ENCODE measurements around the gene SYNRG.

The SYNRG gene

GRCh38 chr17:37543637-37544052, 65.6 kb downstream of the SYNRG start:
- Histone ChIP-seq H3K27ac (ENCODE audit: low read depth, low read length) (no peak overlapping the region), H3K36me3 (ENCODE audit: insufficient read depth, low read length) (peaks cover 25% of the 10 kb centered on the region), H3K27me3 (ENCODE audit: insufficient read depth, low read length) (no peaks in the 10 kb centered on the region), H2AFZ (ENCODE audit: low read length, unreplicated experiment) (no peak overlapping the region), H3K4me1 (ENCODE audit: control insufficient read depth, insufficient read depth, low read length, unreplicated experiment) (no peaks in the 10 kb centered on the region), H3K79me2 (ENCODE audit: control insufficient read depth, insufficient read depth, low read length, unreplicated experiment) (no peaks in the 10 kb centered on the region), H3K4me3 (ENCODE audit: low read depth, low read length) (no peak overlapping the region)

GRCh38 chr17:37541880-37542660, 67.1 kb downstream of the SYNRG start:
- H3K27me3 ChIP-seq (ENCODE audit: insufficient read depth, low read length) = no peaks in the 10 kb centered on the region
- no peaks in the 10 kb centered on the region for H3K79me2 ChIP-seq (ENCODE audit: control insufficient read depth, insufficient read depth, low read length, unreplicated experiment)
- H3K4me3 ChIP-seq (ENCODE audit: low read depth, low read length) = no peak overlapping the region
- no peak overlapping the region for H2AFZ ChIP-seq (ENCODE audit: low read length, unreplicated experiment)
- no peaks in the 10 kb centered on the region for H3K4me1 ChIP-seq (ENCODE audit: control insufficient read depth, insufficient read depth, low read length, unreplicated experiment)
- peaks cover 25% of the 10 kb centered on the region for H3K36me3 ChIP-seq (ENCODE audit: insufficient read depth, low read length)
- H3K27ac ChIP-seq (ENCODE audit: low read depth, low read length) = no peak overlapping the region

- H3K79me2 ChIP-seq (ENCODE audit: control insufficient read depth, insufficient read depth, low read length, unreplicated experiment) = no peaks in the 10 kb centered on the region
- no peak overlapping the region for H2AFZ ChIP-seq (ENCODE audit: low read length, unreplicated experiment)
- no peak overlapping the region for H3K4me3 ChIP-seq (ENCODE audit: low read depth, low read length)
- peaks cover 29% of the 10 kb centered on the region for H3K36me3 ChIP-seq (ENCODE audit: insufficient read depth, low read length)
- H3K27ac ChIP-seq (ENCODE audit: low read depth, low read length) = no peak overlapping the region
- no peaks in the 10 kb centered on the region for H3K27me3 ChIP-seq (ENCODE audit: insufficient read depth, low read length)
- H3K4me1 ChIP-seq (ENCODE audit: control insufficient read depth, insufficient read depth, low read length, unreplicated experiment) = no peaks in the 10 kb centered on the region
Observed at GRCh38 chr17:37538981-37539659, 70.1 kb downstream of the SYNRG start.

- no peak overlapping the region for H3K27ac ChIP-seq (ENCODE audit: low read depth, low read length)
- H3K27me3 ChIP-seq (ENCODE audit: insufficient read depth, low read length) = no peaks in the 10 kb centered on the region
- H2AFZ ChIP-seq (ENCODE audit: low read length, unreplicated experiment) = no peak overlapping the region
- H3K4me1 ChIP-seq (ENCODE audit: control insufficient read depth, insufficient read depth, low read length, unreplicated experiment) = no peaks in the 10 kb centered on the region
- no peak overlapping the region for H3K4me3 ChIP-seq (ENCODE audit: low read depth, low read length)
- H3K36me3 ChIP-seq (ENCODE audit: insufficient read depth, low read length) = peaks cover 20% of the 10 kb centered on the region
- H3K79me2 ChIP-seq (ENCODE audit: control insufficient read depth, insufficient read depth, low read length, unreplicated experiment) = no peaks in the 10 kb centered on the region
Observed at GRCh38 chr17:37535906-37536305, 73.3 kb downstream of the SYNRG start.

GRCh38 chr17:37532756-37533155, 76.5 kb downstream of the SYNRG start:
- 0 out of 2 replicates have a peak, but pooled peaks cover 10% of the 10 kb centered on the region for H3K36me3 ChIP-seq (ENCODE audit: insufficient read depth, low read length)
- H3K4me1 ChIP-seq (ENCODE audit: control insufficient read depth, insufficient read depth, low read length, unreplicated experiment) = no peaks in the 10 kb centered on the region
- no peak overlapping the region for H3K27ac ChIP-seq (ENCODE audit: low read depth, low read length)
- no peak overlapping the region for H2AFZ ChIP-seq (ENCODE audit: low read length, unreplicated experiment)
- no peak overlapping the region for H3K4me3 ChIP-seq (ENCODE audit: low read depth, low read length)
- H3K27me3 ChIP-seq (ENCODE audit: insufficient read depth, low read length) = no peaks in the 10 kb centered on the region
- H3K79me2 ChIP-seq (ENCODE audit: control insufficient read depth, insufficient read depth, low read length, unreplicated experiment) = no peaks in the 10 kb centered on the region

GRCh38 chr17:37530420-37530819, 78.8 kb downstream of the SYNRG start:
- H3K4me3 ChIP-seq (ENCODE audit: low read depth, low read length) = no peak overlapping the region
- H2AFZ ChIP-seq (ENCODE audit: low read length, unreplicated experiment) = no peak overlapping the region
- H3K4me1 ChIP-seq (ENCODE audit: control insufficient read depth, insufficient read depth, low read length, unreplicated experiment) = no peaks in the 10 kb centered on the region
- H3K27me3 ChIP-seq (ENCODE audit: insufficient read depth, low read length) = no peaks in the 10 kb centered on the region
- H3K36me3 ChIP-seq (ENCODE audit: insufficient read depth, low read length) = 0 out of 2 replicates have a peak, but pooled peaks cover 7% of the 10 kb centered on the region
- no peak overlapping the region for H3K27ac ChIP-seq (ENCODE audit: low read depth, low read length)
- H3K79me2 ChIP-seq (ENCODE audit: control insufficient read depth, insufficient read depth, low read length, unreplicated experiment) = no peaks in the 10 kb centered on the region

- peaks cover 14% of the 10 kb centered on the region; the same call in 1 of the 2 replicates for H3K36me3 ChIP-seq (ENCODE audit: insufficient read depth, low read length)
Observed at GRCh38 chr17:37527249-37527851, 81.9 kb downstream of the SYNRG start.

GRCh38 chr17:37523715-37524219, 85.5 kb downstream of the SYNRG start:
- Histone ChIP-seq H3K27me3 (ENCODE audit: insufficient read depth, low read length) (no peaks in the 10 kb centered on the region), H3K4me3 (ENCODE audit: low read depth, low read length) (no peak overlapping the region), H3K27ac (ENCODE audit: low read depth, low read length) (no peak overlapping the region), H3K4me1 (ENCODE audit: control insufficient read depth, insufficient read depth, low read length, unreplicated experiment) (no peaks in the 10 kb centered on the region), H2AFZ (ENCODE audit: low read length, unreplicated experiment) (no peak overlapping the region), H3K79me2 (ENCODE audit: control insufficient read depth, insufficient read depth, low read length, unreplicated experiment) (no peaks in the 10 kb centered on the region), H3K36me3 (ENCODE audit: insufficient read depth, low read length) (peaks cover 8% of the 10 kb centered on the region; the same call in 1 of the 2 replicates)

More at GRCh38 chr17:37527249-37527851, 81.9 kb downstream of the SYNRG start:
- H3K27me3 ChIP-seq (ENCODE audit: insufficient read depth, low read length) = no peaks in the 10 kb centered on the region
- no peaks in the 10 kb centered on the region for H3K4me1 ChIP-seq (ENCODE audit: control insufficient read depth, insufficient read depth, low read length, unreplicated experiment)
- H3K4me3 ChIP-seq (ENCODE audit: low read depth, low read length) = no peak overlapping the region
- no peak overlapping the region for H3K27ac ChIP-seq (ENCODE audit: low read depth, low read length)
- no peaks in the 10 kb centered on the region for H3K79me2 ChIP-seq (ENCODE audit: control insufficient read depth, insufficient read depth, low read length, unreplicated experiment)
- no peak overlapping the region for H2AFZ ChIP-seq (ENCODE audit: low read length, unreplicated experiment)

GRCh38 chr17:37521821-37522220, 87.4 kb downstream of the SYNRG start:
- Histone ChIP-seq H3K79me2 (ENCODE audit: control insufficient read depth, insufficient read depth, low read length, unreplicated experiment) (no peaks in the 10 kb centered on the region), H3K4me3 (ENCODE audit: low read depth, low read length) (no peak overlapping the region), H3K36me3 (ENCODE audit: insufficient read depth, low read length) (peaks cover 8% of the 10 kb centered on the region; the same call in 1 of the 2 replicates), H3K27me3 (ENCODE audit: insufficient read depth, low read length) (no peaks in the 10 kb centered on the region), H3K27ac (ENCODE audit: low read depth, low read length) (no peak overlapping the region), H2AFZ (ENCODE audit: low read length, unreplicated experiment) (no peak overlapping the region), H3K4me1 (ENCODE audit: control insufficient read depth, insufficient read depth, low read length, unreplicated experiment) (no peaks in the 10 kb centered on the region)

GRCh38 chr17:37520174-37520573, 89.0 kb downstream of the SYNRG start:
- Histone ChIP-seq H3K27ac (ENCODE audit: low read depth, low read length) (no peak overlapping the region), H3K36me3 (ENCODE audit: insufficient read depth, low read length) (peaks cover 8% of the 10 kb centered on the region; the same call in 1 of the 2 replicates)

More at GRCh38 chr17:37520174-37520573, 89.0 kb downstream of the SYNRG start:
- Histone ChIP-seq H3K79me2 (ENCODE audit: control insufficient read depth, insufficient read depth, low read length, unreplicated experiment) (no peaks in the 10 kb centered on the region), H3K27me3 (ENCODE audit: insufficient read depth, low read length) (no peaks in the 10 kb centered on the region), H2AFZ (ENCODE audit: low read length, unreplicated experiment) (no peak overlapping the region), H3K4me1 (ENCODE audit: control insufficient read depth, insufficient read depth, low read length, unreplicated experiment) (no peaks in the 10 kb centered on the region), H3K4me3 (ENCODE audit: low read depth, low read length) (no peak overlapping the region)
